Endothelial cell (in vitro differentiated cells): ENCODE data around the gene FAM204A. TPM values are rescaled to one million over a fixed set of nuclear protein-coding genes. Genes with fewer than 3 reads are reported as not detected.

ENCODE experiments used
- DNase-seq: peaks from one replicate; pipeline ENCODE4 v3.0.0; 2021; ENCODE audit warnings: low spot score
- H3K27ac Mint-ChIP-seq: one replicate; pipeline ENCODE4 v1.8.0; 2021; ENCODE audit warnings: mixed read lengths, inconsistent platforms; ENCODE audit not compliant: unreplicated experiment
- H3K27me3 Mint-ChIP-seq: one replicate; pipeline ENCODE4 v1.8.0; 2021; ENCODE audit warnings: mild to moderate bottlenecking, moderate library complexity, mixed read lengths, inconsistent platforms; ENCODE audit not compliant: unreplicated experiment
- H3K36me3 Mint-ChIP-seq: one replicate; pipeline ENCODE4 v1.8.0; 2021; ENCODE audit warnings: mild to moderate bottlenecking, low read depth, mixed read lengths, inconsistent platforms; ENCODE audit not compliant: unreplicated experiment
- H3K4me1 Mint-ChIP-seq: one replicate; pipeline ENCODE4 v1.8.0; 2021; ENCODE audit warnings: mild to moderate bottlenecking, mixed read lengths, inconsistent platforms; ENCODE audit not compliant: unreplicated experiment
- H3K4me3 Mint-ChIP-seq: one replicate; pipeline ENCODE4 v1.8.0; 2021; ENCODE audit warnings: mild to moderate bottlenecking, mixed read lengths, inconsistent platforms; ENCODE audit not compliant: unreplicated experiment
- H3K9me3 Mint-ChIP-seq: one replicate; pipeline ENCODE4 v1.8.0; 2021; ENCODE audit warnings: mixed read lengths, inconsistent platforms; ENCODE audit not compliant: unreplicated experiment
- CTCF ChIP-seq: fragments of 200-600 bp; sonication (generic); IDR thresholded peaks from one replicate; pipeline ENCODE4 v1.5.0; 2021; ENCODE audit warnings: antibody characterized with exemption; ENCODE audit not compliant: unreplicated experiment
- total RNA-seq: library from RNA; stranded (reverse); fragmentation: NEBNext Ultra II Directional; extraction: Animal tissue kit (Norgen Biotek cat#: 25700); gene quantifications from one replicate; pipeline ENCODE4 v1.2.1, GENCODE V29; 2021; ENCODE audit not compliant: unreplicated experiment

Gene FAM204A
- total RNA-seq, 1 donor from 2014 or later, result 77.4 TPM

- Mint-ChIP-seq H3K27me3 (no peaks in the 10 kb centered on the region), H3K9me3 (peaks cover 5% of the 10 kb centered on the region), H3K4me3 (no peak overlapping the region), H3K36me3 (peaks cover 5% of the 10 kb centered on the region), H3K4me1 (peaks cover 14% of the 10 kb centered on the region), H3K27ac (no peak overlapping the region)
- TF ChIP-seq CTCF, result no peak
- DNase-seq, result no peak
Observed at GRCh38 chr10:118370499-118370898, 28.4 kb upstream of the FAM204A start.

GRCh38 chr10:118369641-118370205, 27.6 kb upstream of the FAM204A start:
- no peak for DNase-seq
- H3K27ac Mint-ChIP-seq, result no peak overlapping the region
- H3K36me3 Mint-ChIP-seq, result peaks cover 5% of the 10 kb centered on the region
- H3K4me3 Mint-ChIP-seq, result no peak overlapping the region
- no peak for TF ChIP-seq CTCF
- H3K27me3 Mint-ChIP-seq, result no peaks in the 10 kb centered on the region
- peaks cover 14% of the 10 kb centered on the region for H3K4me1 Mint-ChIP-seq
- H3K9me3 Mint-ChIP-seq, result peaks cover 5% of the 10 kb centered on the region

GRCh38 chr10:118365702-118366101, 23.6 kb upstream of the FAM204A start:
- Mint-ChIP-seq H3K27me3 (no peaks in the 10 kb centered on the region), H3K27ac (no peak overlapping the region), H3K36me3 (peaks cover 5% of the 10 kb centered on the region), H3K9me3 (peaks cover 5% of the 10 kb centered on the region), H3K4me3 (no peak overlapping the region), H3K4me1 (peaks cover 10% of the 10 kb centered on the region)
- no peak for TF ChIP-seq CTCF
- DNase-seq, result no peak

GRCh38 chr10:118362103-118362502, 20.0 kb upstream of the FAM204A start:
- no peaks in the 10 kb centered on the region for H3K27me3 Mint-ChIP-seq
- no peaks in the 10 kb centered on the region for H3K4me1 Mint-ChIP-seq
- DNase-seq, result no peak
- peaks cover 5% of the 10 kb centered on the region for H3K36me3 Mint-ChIP-seq
- H3K27ac Mint-ChIP-seq, result no peak overlapping the region
- TF ChIP-seq CTCF, result no peak
- no peak overlapping the region for H3K4me3 Mint-ChIP-seq
- H3K9me3 Mint-ChIP-seq, result peaks cover 5% of the 10 kb centered on the region

GRCh38 chr10:118358327-118358726, 16.2 kb upstream of the FAM204A start:
- Mint-ChIP-seq H3K27ac (no peak overlapping the region), H3K27me3 (no peaks in the 10 kb centered on the region), H3K4me1 (no peaks in the 10 kb centered on the region), H3K9me3 (no peaks in the 10 kb centered on the region), H3K36me3 (no peaks in the 10 kb centered on the region), H3K4me3 (no peak overlapping the region)
- no peak for DNase-seq
- no peak for TF ChIP-seq CTCF
